Measurements from ENCODE around the gene WWC1.

GRCh38 chr5:168427224-168427623 is 135.8 kb downstream of the WWC1 start:
- TF ChIP-seq CTCF (IDR thresholded peaks at IDR 0.05) (no peak), POLR2A (IDR thresholded peaks at IDR 0.05) (no peak)

Data from adrenal gland (tissue), 5 donors.